H1 (cell line): Measurements from ENCODE around the gene RPL7L1. TPM values are rescaled to one million over a fixed set of nuclear protein-coding genes. Genes with fewer than 3 reads are reported as not detected.

Experiments
- CHD7 ChIP-seq: fragments of 300-600 bp; sonication (generic); IDR thresholded peaks from 2 replicates; pipeline ENCODE4 v1.7.1; 2012; ENCODE audit warnings: low read length, moderate library complexity, mild to moderate bottlenecking, inconsistent platforms; ENCODE audit not compliant: insufficient replicate concordance
- CREB1 ChIP-seq: IDR thresholded peaks from 2 replicates; pipeline ENCODE4 v1.6.1; 2012; ENCODE audit warnings: inconsistent platforms
- KDM1A ChIP-seq: fragments of 200-600, 300-600 bp; sonication (generic); IDR thresholded peaks from 2 replicates; pipeline ENCODE4 v1.7.1; 2016; ENCODE audit warnings: mild to moderate bottlenecking, low read length, borderline replicate concordance
- RAD21 ChIP-seq, 2 experiments: IDR thresholded peaks in 1 of 2; conservative IDR thresholded peaks in 1 of 2; 2 replicates each; pipeline ENCODE4 v1.6.1; 2011; ENCODE audit warnings: low read depth in 2 of 2, low read length in 2 of 2, improper control_type of control experiment in 1 of 2, inconsistent platforms in 1 of 2, mild to moderate bottlenecking in 1 of 2, moderate library complexity in 1 of 2
- RBBP5 ChIP-seq: IDR thresholded peaks from 2 replicates; pipeline ENCODE4 v1.7.1; 2012; ENCODE audit warnings: low read depth, mild to moderate bottlenecking, inconsistent platforms, low read length, moderate library complexity, borderline replicate concordance
- SRF ChIP-seq: IDR thresholded peaks from 2 replicates; pipeline ENCODE4 v1.6.1; 2011; ENCODE audit warnings: mild to moderate bottlenecking, low read depth, low read length, moderate library complexity
- TAF1 ChIP-seq: IDR thresholded peaks from 2 replicates; pipeline ENCODE4 v1.6.1; 2011; ENCODE audit warnings: mild to moderate bottlenecking, low read depth, low read length
- TEAD4 ChIP-seq: IDR thresholded peaks from 2 replicates; pipeline ENCODE4 v1.6.1; 2012; ENCODE audit warnings: low read depth, low read length, inconsistent platforms, mixed read lengths
- USF2 ChIP-seq: IDR thresholded peaks from 2 replicates; pipeline ENCODE4 v1.6.1; 2011; ENCODE audit warnings: low read length, improper control_type of control experiment
- polyA plus RNA-seq, 7 experiments: library from polyadenylated mRNA; depleted of rRNA in 3 of 7; stranded (reverse) in 5 of 7; unstranded in 2 of 7; fragments of >200 nt in 5 of 7; fragments of 200-250 nt in 2 of 7; gene quantifications; 1 replicate in 5 of 7; 2 replicates in 1 of 7; 4 replicates in 1 of 7; pipeline versions ENCODE4 v1.2.1 to v1.2.3, GENCODE V29; 2011 to 2013; ENCODE audit warnings: missing spikeins in 2 of 7, mixed read lengths in 2 of 7
- total RNA-seq: library from RNA; stranded (reverse); fragmentation: NEBNext Ultra II Directional; extraction: Animal tissue kit (Norgen Biotek cat#: 25700); gene quantifications from 2 replicates; pipeline ENCODE4 v1.2.1, GENCODE V29; 2021
- TF ChIP-seq, protein P1 (sequence below): IDR thresholded peaks from 2 replicates; pipeline ENCODE4 v1.6.1; 2012; ENCODE audit warnings: inconsistent platforms

Gene RPL7L1
- total and polyA plus RNA-seq, 2 of the 8 experiments (the other 6 are each of a cell fraction or from before 2014, with no cell fraction given): 31.0 to 117 TPM

DNA sequence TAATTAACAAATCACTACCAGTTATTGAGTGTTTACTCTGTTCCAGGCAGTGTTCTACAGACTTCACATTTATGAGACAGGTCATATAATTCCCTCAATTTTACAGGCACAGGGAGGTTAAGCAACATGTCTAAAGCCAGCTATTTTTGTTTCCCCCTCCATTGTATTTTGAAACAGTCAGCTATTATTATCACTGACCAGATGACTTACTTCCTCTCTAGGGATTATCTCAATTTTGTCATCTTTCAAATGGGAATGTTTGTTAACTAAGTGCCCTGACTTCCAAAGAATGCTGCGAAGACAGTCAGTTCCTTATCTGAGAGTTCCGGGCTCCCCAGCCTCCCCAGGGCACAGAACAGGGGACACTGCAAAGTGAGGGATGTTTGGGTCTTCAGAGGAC is 44.2 kb downstream of the RPL7L1 start (continued):
- TF ChIP-seq CHD7 (no peak), RAD21 (IDR thresholded peaks at IDR 0.05 in 1 of 2, conservative IDR thresholded peaks at IDR 0.05 in 1 of 2; ENCODE audit: low read depth in 2 of 2, low read length in 2 of 2) (no peak), TAF1 (no peak), TEAD4 (no peak), RBBP5 (no peak), SRF (no peak), USF2 (no peak), KDM1A (no peak), CREB1 (no peak)
- TF ChIP-seq, protein P1, sequence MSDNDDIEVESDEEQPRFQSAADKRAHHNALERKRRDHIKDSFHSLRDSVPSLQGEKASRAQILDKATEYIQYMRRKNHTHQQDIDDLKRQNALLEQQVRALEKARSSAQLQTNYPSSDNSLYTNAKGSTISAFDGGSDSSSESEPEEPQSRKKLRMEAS: no peak
